ENCODE results near the gene HTR1B.

HTR1B gene

DNA sequence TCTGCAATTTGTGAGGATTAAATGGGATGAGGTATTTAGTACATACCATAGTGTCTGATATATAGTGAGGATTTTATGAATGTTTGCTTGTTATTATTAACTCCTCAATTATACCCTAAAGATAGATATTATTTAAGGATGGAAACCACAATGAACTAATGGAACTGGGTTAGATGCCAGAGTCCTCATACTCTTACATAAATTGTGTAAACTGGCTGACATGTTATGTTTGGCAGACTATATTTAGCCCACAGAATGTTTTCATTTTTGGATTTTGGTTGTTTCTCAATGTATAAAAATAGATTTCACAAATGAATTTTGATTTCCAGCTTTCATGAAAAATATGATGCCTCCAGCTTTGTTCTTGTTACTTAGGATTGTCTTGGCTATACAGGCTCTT is 37.6 kb downstream of the HTR1B start:
- H3K4me3 ChIP-seq (replicated peaks; ENCODE audit: insufficient read depth, low read length) = no peak overlapping the region
- H3K27ac ChIP-seq (replicated peaks) = no peak overlapping the region
- H3K27me3 ChIP-seq (ENCODE audit: insufficient read depth, poor library complexity, severe bottlenecking) = no peaks in the 10 kb centered on the region
- DNase-seq (ENCODE audit: low read depth in 1 of 2, low spot score in 1 of 2) = no peak
- TF ChIP-seq SPI1 (IDR thresholded peaks at IDR 0.05; ENCODE audit: borderline replicate concordance, low read depth) (no peak), POLR2AphosphoS5 (IDR thresholded peaks at IDR 0.05; ENCODE audit: low read depth) (no peak), GABPA (IDR thresholded peaks at IDR 0.05; ENCODE audit: low read depth) (no peak)
- TF ChIP-seq, protein P1, sequence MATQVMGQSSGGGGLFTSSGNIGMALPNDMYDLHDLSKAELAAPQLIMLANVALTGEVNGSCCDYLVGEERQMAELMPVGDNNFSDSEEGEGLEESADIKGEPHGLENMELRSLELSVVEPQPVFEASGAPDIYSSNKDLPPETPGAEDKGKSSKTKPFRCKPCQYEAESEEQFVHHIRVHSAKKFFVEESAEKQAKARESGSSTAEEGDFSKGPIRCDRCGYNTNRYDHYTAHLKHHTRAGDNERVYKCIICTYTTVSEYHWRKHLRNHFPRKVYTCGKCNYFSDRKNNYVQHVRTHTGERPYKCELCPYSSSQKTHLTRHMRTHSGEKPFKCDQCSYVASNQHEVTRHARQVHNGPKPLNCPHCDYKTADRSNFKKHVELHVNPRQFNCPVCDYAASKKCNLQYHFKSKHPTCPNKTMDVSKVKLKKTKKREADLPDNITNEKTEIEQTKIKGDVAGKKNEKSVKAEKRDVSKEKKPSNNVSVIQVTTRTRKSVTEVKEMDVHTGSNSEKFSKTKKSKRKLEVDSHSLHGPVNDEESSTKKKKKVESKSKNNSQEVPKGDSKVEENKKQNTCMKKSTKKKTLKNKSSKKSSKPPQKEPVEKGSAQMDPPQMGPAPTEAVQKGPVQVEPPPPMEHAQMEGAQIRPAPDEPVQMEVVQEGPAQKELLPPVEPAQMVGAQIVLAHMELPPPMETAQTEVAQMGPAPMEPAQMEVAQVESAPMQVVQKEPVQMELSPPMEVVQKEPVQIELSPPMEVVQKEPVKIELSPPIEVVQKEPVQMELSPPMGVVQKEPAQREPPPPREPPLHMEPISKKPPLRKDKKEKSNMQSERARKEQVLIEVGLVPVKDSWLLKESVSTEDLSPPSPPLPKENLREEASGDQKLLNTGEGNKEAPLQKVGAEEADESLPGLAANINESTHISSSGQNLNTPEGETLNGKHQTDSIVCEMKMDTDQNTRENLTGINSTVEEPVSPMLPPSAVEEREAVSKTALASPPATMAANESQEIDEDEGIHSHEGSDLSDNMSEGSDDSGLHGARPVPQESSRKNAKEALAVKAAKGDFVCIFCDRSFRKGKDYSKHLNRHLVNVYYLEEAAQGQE (IDR thresholded peaks at IDR 0.05; ENCODE audit: insufficient replicate concordance, low read depth) = no peak
- TF ChIP-seq, protein P2, sequence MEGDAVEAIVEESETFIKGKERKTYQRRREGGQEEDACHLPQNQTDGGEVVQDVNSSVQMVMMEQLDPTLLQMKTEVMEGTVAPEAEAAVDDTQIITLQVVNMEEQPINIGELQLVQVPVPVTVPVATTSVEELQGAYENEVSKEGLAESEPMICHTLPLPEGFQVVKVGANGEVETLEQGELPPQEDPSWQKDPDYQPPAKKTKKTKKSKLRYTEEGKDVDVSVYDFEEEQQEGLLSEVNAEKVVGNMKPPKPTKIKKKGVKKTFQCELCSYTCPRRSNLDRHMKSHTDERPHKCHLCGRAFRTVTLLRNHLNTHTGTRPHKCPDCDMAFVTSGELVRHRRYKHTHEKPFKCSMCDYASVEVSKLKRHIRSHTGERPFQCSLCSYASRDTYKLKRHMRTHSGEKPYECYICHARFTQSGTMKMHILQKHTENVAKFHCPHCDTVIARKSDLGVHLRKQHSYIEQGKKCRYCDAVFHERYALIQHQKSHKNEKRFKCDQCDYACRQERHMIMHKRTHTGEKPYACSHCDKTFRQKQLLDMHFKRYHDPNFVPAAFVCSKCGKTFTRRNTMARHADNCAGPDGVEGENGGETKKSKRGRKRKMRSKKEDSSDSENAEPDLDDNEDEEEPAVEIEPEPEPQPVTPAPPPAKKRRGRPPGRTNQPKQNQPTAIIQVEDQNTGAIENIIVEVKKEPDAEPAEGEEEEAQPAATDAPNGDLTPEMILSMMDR (IDR thresholded peaks at IDR 0.05; ENCODE audit: insufficient read depth, low read length) = no peak

GRCh38 chr6:77425216-77425615 is 38.1 kb downstream of the HTR1B start:
- H3K27me3 ChIP-seq (ENCODE audit: insufficient read depth, poor library complexity, severe bottlenecking) = no peaks in the 10 kb centered on the region
- DNase-seq (ENCODE audit: low read depth in 1 of 2, low spot score in 1 of 2) = no peak
- TF ChIP-seq, protein P1 (IDR thresholded peaks at IDR 0.05; ENCODE audit: insufficient replicate concordance, low read depth) = no peak
- TF ChIP-seq GABPA (IDR thresholded peaks at IDR 0.05; ENCODE audit: low read depth) (no peak), POLR2AphosphoS5 (IDR thresholded peaks at IDR 0.05; ENCODE audit: low read depth) (no peak), SPI1 (IDR thresholded peaks at IDR 0.05; ENCODE audit: borderline replicate concordance, low read depth) (no peak)
- no peak overlapping the region for H3K27ac ChIP-seq (replicated peaks)
- no peak overlapping the region for H3K4me3 ChIP-seq (replicated peaks; ENCODE audit: insufficient read depth, low read length)

- no peak for TF ChIP-seq GABPA (IDR thresholded peaks at IDR 0.05; ENCODE audit: low read depth)
- no peak for TF ChIP-seq SPI1 (IDR thresholded peaks at IDR 0.05; ENCODE audit: borderline replicate concordance, low read depth)
- TF ChIP-seq POLR2AphosphoS5 (IDR thresholded peaks at IDR 0.05; ENCODE audit: low read depth) = no peak
- TF ChIP-seq, protein P2 (IDR thresholded peaks at IDR 0.05; ENCODE audit: insufficient read depth, low read length) = no peak
- TF ChIP-seq, protein P1 (IDR thresholded peaks at IDR 0.05; ENCODE audit: insufficient replicate concordance, low read depth) = no peak
- H3K27ac ChIP-seq (replicated peaks) = no peak overlapping the region
- H3K4me3 ChIP-seq (replicated peaks; ENCODE audit: insufficient read depth, low read length) = no peak overlapping the region
- no peaks in the 10 kb centered on the region for H3K27me3 ChIP-seq (ENCODE audit: insufficient read depth, poor library complexity, severe bottlenecking)
- DNase-seq (ENCODE audit: low read depth in 1 of 2, low spot score in 1 of 2) = no peak
Observed at GRCh38 chr6:77424761-77425160, 38.5 kb downstream of the HTR1B start.

Data from HL-60 (cell line).